HG03025 (cell line): ENCODE data around the gene RBL2.
"Not testable (repeated sequence)": the region's sequence is repeated elsewhere in the genome, so short reads cannot be mapped to it uniquely, and the experiment has no call there.

Source experiments
- ATAC-seq: cut with Tn5 transposase; IDR thresholded peaks from one replicate; pipeline ENCODE4 v1.9.1; 2021; ENCODE audit warnings: mild to moderate bottlenecking, moderate library complexity; ENCODE audit not compliant: unreplicated experiment, low FRiP score

Gene RBL2

DNA sequence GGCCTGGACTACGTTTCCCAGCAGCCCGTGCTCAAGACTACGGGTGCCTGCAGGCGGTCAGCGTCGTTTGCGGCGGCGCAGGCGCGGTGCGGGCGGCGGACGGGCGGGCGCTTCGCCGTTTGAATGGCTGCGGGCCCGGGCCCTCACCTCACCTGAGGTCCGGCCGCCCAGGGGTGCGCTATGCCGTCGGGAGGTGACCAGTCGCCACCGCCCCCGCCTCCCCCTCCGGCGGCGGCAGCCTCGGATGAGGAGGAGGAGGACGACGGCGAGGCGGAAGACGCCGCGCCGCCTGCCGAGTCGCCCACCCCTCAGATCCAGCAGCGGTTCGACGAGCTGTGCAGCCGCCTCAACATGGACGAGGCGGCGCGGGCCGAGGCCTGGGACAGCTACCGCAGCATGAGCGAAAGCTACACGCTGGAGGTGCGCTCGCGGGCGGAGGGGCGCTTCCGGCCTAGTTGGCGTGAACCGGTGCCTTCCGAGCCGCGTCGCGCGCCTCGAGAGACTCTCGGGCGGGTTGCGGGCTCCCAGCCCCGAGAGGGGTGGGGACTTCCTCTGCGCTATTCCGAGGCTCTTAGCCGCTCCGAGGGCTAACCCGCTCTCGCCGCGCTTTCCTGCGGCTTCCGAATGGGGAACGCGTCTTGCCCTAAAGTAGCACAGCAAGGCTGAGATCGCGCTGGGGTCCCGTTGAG is at the start of gene RBL2:
RBL2 (plus strand) TSS at position 95 of the 689 bp plus-strand sequence; CDS start at position 181, 86 bp downstream.
- peak; percentile 73 for ATAC-seq

DNA sequence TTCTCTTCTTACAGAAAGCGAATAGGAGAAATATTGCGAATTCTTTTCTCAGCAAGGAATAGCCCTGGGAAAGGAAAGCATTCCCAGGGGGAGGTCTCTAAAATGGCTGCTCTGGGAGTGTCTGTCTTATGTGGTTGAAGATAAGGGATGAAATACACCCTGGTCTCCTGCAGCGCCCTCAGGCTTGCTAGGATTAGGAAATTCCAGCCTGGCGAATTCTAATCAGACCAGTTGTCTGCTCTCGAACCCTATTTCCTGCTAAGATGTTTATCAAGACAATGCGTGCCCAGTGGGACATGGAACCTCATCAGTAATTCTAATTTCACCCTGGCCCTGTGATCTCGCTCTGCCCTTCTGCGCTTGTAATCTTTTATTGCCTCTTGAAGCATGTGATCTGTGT is 49.7 kb upstream of the RBL2 start:
- ATAC-seq = not testable (repeated sequence)

DNA sequence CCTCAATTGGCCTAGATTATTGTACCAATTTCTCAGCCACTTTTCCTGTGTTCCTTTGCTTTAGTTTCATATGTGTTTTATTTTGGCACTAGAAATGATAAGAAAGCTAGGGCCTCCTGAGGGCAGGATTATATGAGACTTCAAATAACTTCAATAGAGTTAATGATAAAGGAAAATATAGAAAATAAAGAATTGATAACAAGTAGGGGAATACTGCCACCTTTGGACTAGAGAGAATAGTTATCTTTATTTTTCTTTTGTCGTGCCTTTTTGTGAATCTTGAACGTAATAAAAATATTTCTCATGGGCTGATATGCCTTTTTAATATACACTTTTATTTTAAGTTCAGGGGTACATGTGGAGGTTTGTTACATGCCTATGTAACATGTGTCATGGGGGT is 29.3 kb upstream of the RBL2 start:
- no peak for ATAC-seq

DNA sequence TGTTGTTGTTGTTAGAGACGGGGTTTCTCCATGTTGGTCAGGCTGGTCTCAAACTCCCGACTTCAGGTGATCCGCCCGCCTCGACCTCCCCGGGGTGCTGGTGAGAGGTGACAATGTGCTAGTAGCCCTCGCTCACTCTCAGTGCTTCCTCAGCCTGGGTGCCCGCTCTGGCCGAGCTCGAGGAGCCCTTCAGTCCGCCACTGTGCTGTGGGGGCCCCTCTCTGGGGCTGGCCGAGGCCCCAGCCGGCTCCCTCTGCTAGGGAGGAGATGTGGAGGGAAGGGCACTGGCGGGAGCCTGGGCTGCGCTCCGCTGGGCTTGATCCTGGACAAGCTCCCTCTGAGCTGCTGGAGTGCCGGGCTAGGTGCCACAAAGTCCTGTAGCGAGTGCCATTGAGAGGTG is 21.7 kb upstream of the RBL2 start:
- ATAC-seq = no peak

- no peak for ATAC-seq
Observed at GRCh38 chr16:53413864-53414263, 20.4 kb upstream of the RBL2 start.

GRCh38 chr16:53414381-53414780 is 19.9 kb upstream of the RBL2 start:
- ATAC-seq = no peak

DNA sequence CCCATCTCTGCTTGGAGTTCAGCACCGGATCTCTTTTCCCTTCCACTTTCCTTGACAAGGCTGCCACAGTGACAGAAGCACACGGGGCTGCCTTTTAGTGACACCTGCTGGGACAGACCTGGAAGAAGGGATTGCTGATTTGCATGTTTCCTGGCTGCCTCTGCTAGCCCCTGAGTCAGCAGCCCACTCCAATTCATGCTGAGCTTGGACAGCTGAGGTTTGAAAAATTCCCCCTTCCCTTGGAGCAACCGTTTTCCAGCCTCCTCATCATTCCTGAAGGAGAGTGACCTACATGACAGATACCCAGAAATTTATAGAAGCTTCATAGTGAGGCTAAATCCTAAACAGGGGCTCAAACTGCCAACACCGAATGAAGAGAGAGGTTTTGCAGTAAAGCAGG is 18.8 kb upstream of the RBL2 start:
- no peak for ATAC-seq

DNA sequence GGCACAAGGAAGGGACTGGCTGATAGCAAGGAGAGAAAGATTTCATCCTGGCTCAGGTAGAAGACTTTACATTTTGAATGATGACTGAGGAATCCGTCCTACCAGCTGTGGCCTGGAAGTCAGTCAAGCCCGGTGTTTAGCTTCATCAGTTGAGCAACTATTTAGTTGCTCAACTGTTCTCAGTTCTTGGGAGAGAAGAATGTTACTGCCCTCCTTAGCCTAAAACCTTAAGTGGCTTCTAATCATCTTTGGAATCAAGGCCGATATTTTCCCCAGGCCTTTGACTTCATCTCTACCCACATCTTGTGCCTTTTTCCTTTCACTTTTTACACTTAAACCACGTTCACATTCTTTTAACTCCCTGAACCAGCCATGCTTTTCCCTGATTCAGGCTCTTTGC is 17.3 kb upstream of the RBL2 start:
- ATAC-seq = no peak

DNA sequence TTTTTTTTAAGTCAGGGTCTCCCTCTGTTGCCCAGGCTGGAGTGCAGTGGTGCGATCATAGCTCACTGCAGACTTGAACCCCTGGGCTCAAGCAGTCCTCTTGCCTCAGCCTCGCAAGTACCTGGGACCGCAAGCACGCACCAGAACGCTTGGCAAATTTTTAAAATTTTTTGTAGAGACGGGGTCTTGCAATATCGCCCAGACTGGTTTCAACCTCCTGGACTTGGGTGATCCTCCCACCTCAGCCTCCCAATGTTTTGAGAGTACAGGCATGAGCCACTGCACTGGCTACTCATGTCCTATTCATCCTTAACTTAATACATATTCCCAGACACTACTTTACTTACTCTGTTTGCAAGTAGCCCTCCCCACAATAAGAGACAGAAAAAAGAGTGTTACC is 16.3 kb upstream of the RBL2 start:
- no peak for ATAC-seq

GRCh38 chr16:53419383-53419709 is 14.9 kb upstream of the RBL2 start:
- not testable (repeated sequence) for ATAC-seq

DNA sequence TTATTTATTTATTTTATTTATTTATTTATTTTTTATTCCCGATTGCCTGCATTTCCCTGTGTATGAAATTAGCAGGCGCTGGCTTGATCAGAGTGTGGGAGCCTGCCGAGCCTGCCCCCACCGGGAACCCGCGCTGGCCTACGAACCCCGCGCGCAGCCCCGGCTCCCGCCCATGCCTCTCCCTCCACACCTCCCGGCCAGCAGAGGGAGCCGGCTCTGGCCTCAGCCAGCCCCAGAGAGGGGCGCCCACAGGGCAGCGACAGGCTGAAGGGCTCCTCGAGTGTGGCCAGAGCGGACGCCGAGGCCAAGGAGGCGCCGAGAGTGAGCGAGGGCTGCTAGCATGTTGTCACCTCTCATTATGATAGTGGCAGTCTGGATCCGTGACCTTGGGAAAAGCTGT is 13.0 kb upstream of the RBL2 start:
- no peak for ATAC-seq

DNA sequence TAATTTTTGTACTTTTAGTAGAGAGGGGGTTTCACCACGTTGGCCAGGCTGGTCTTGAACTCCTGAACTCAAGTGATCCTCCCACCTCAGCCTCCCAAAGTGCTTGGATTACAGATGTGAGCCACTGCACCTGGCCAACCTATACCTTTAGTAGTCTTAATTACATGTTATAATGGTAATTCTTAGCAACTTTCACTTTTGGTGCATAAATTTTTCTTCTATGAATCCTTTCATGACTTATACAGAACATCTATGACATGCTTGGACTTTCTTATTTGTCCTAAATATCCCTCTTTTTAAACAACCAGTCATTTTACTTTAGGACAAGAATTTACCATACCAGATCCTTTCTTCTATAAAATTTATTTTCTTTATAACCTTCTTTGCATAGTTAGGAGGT is 10.3 kb upstream of the RBL2 start:
- not testable (repeated sequence) for ATAC-seq

DNA sequence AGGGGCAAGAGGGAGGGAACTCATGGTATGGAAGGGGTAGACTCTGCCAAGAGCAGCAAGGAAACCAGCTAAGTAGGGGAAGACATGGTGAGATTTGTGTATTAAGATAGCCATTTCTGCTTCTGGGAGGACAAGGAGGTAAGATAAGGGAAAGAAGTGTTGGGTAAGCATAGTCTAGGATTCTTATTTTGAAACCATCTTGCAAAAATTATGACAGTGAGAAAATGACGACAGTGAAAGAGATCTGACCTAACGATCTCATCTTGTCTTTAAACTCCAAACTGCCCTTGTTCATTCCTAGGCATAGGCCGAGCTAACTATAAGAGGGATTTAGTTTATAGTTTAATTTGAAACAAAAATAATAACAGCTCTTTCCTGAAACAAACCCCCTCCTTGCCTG is 5.6 kb upstream of the RBL2 start:
- no peak for ATAC-seq

GRCh38 chr16:53429221-53429943 is 4.9 kb upstream of the RBL2 start:
- ATAC-seq = no peak

DNA sequence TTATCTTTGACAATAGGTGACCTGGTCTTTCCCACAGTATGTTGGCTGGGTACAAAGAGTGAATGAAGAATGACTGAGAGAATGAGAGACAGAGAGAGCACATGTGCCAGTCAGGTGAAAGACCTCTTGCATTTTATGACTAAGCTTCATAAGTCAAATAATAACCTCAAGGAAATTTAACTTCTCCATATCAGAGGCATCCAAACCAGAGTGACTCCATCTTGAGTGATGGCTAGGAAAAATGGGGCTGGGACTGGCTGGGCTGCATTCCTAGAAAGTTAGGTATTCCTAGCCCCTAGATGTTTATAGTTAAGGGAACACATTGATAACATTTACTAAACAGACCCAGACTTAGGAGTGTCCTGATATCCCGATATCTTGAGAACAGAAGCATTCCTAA is 3.9 kb upstream of the RBL2 start:
- ATAC-seq = no peak

GRCh38 chr16:53433509-53433908 is 762 bp upstream of the RBL2 start:
- no peak for ATAC-seq

GRCh38 chr16:53433930-53434376 is 318 bp upstream of the RBL2 start:
- ATAC-seq = no peak

DNA sequence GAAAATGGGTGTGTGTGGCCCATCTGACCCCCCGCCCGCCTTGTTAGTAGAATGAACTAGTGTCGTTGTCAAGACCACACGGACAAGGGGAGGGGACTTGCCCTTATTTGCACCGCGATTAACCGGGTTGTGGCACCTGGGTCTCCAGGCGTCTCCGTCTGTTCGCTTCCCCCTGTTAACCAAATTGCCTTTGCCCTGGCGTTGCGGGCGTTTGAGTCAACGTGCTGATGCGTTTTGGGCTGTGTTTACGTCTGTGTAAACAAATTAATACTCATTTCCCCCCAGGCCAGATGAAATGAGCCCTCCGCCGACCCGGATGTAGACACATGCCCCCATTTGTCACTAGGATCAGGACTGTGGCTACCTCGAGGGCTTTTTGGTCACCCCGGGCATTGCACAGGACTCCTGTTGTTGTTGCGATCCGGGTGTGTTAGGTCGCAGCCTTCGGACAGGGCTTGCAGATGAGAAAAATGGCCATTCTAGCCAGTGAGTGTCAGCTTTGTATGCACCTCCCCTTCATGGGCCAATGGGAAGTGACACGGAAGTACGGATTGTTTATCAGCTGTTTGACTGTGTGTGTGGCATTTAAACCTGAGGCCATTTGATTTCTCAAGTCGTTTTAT is 906 bp downstream of the RBL2 start:
- ATAC-seq = peak; percentile 79

GRCh38 chr16:53440125-53440524 is 5.9 kb downstream of the RBL2 start:
- no peak for ATAC-seq

GRCh38 chr16:53445534-53445933 is 11.3 kb downstream of the RBL2 start:
- no peak for ATAC-seq

DNA sequence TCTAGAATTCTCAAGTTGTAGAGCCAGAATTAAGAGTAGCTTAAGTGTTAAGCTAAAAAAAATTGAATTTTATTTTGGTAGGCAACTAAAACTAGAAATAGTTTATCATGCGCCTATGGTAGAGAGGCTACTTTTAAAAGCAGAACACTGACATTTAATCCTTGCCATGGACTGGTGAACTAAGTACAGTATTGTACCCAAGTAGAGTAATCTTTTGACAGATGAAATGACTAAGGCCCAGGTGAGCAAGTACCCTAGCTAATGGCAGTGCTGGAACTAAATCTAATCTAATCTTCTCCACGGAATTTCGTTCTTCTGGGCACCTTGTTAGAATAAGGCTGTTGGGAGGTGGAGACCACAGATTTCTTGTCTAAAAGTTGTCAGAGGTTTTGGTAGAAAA is 11.8 kb downstream of the RBL2 start:
- no peak for ATAC-seq
